H1 (cell line): ENCODE data around the gene TNFAIP2. TPM values are rescaled to one million over a fixed set of nuclear protein-coding genes. Genes with fewer than 3 reads are reported as not detected.

Experiments used
- CTCF ChIA-PET: fragments of 300-600 bp; sonication (Branson Sonifier 250); formaldehyde crosslinking; loops from one replicate; lab custom pipeline; 2021; ENCODE audit not compliant: partially characterized antibody; lab: Charles Lee
- POLR2A ChIA-PET: fragments of 300-600 bp; sonication (Branson Sonifier 250); formaldehyde crosslinking; loops from one replicate; lab custom pipeline; 2021; ENCODE audit warnings: inconsistent platforms; ENCODE audit not compliant: partially characterized antibody; lab: Charles Lee
- DNase-seq, 2 experiments: peaks; one replicate each; pipeline versions ENCODE4 v3.0.0 to v3.0.0-alpha.2; 2010 to 2022; ENCODE audit warnings: low spot score in 2 of 2, low read depth in 1 of 2, mixed read lengths in 1 of 2
- FAIRE-seq: peaks from 2 replicates; lab custom pipeline; 2011; peaks lifted over from hg19 to GRCh38; lab: Jason Lieb, UNC
- H2AFZ ChIP-seq: 2 replicates; pipeline ENCODE4 v1.8.1; 2012; ENCODE audit warnings: low read length, inconsistent platforms
- H2AK5ac ChIP-seq: 2 replicates; pipeline ENCODE4 v1.6.1; 2013; ENCODE audit warnings: low read depth, low read length
- H2BK120ac ChIP-seq: replicated peaks from 2 replicates; pipeline ENCODE3; 2013; ENCODE audit warnings: low read depth, low read length, inconsistent platforms
- H2BK12ac ChIP-seq: 2 replicates; pipeline ENCODE4 v1.6.1; 2013; ENCODE audit warnings: low read depth, low read length
- H2BK15ac ChIP-seq: 2 replicates; pipeline ENCODE4 v1.6.1; 2013; ENCODE audit warnings: low read length
- H2BK20ac ChIP-seq: 2 replicates; pipeline ENCODE4 v1.6.1; 2013; ENCODE audit warnings: low read length
- H2BK5ac ChIP-seq: 2 replicates; pipeline ENCODE4 v1.6.1; 2013; ENCODE audit warnings: low read depth, low read length
- H3K14ac ChIP-seq: 2 replicates; pipeline ENCODE4 v1.6.1; 2013; ENCODE audit warnings: inconsistent platforms; ENCODE audit not compliant: insufficient read length
- H3K18ac ChIP-seq: 2 replicates; pipeline ENCODE4 v1.6.1; 2013; ENCODE audit warnings: low read length; ENCODE audit errors: extremely low read depth
- H3K23ac ChIP-seq: 2 replicates; pipeline ENCODE4 v1.6.1; 2013; ENCODE audit warnings: inconsistent platforms; ENCODE audit not compliant: insufficient read length
- H3K23me2 ChIP-seq: 2 replicates; pipeline ENCODE4 v1.6.1; 2013; ENCODE audit warnings: low read depth, low read length
- H3K27ac ChIP-seq: 2 replicates; pipeline ENCODE4 v1.6.1; 2011; ENCODE audit warnings: low read depth, low read length, inconsistent platforms
- H3K27me3 ChIP-seq, 4 experiments: replicated peaks in 1 of 4; 1 replicate in 1 of 4; 2 replicates in 3 of 4; pipeline versions ENCODE4 v1.6.1 to v1.8.1; 2011 to 2013; ENCODE audit warnings: low read length in 3 of 4, mild to moderate bottlenecking in 3 of 4, inconsistent platforms in 2 of 4, mixed read lengths in 2 of 4, moderate library complexity in 1 of 4; ENCODE audit not compliant: control insufficient read depth in 3 of 4, insufficient read depth in 3 of 4; ENCODE audit errors: extremely low read depth in 1 of 4
- H3K36me3 ChIP-seq, 4 experiments: 2 replicates each; pipeline versions ENCODE4 v1.6.1 to v1.8.1; 2011 to 2013; ENCODE audit warnings: mild to moderate bottlenecking in 4 of 4, low read length in 3 of 4, moderate library complexity in 2 of 4, control low read depth in 1 of 4, inconsistent platforms in 1 of 4; ENCODE audit not compliant: insufficient read depth in 4 of 4, control insufficient read depth in 2 of 4
- H3K4ac ChIP-seq: replicated peaks from 2 replicates; pipeline ENCODE3; 2013; ENCODE audit warnings: low read length, low read depth, mixed read lengths, inconsistent platforms; ENCODE audit not compliant: insufficient read length
- H3K4me1 ChIP-seq, 4 experiments: replicated peaks in 1 of 4; 1 replicate in 1 of 4; 2 replicates in 3 of 4; pipeline versions ENCODE4 v1.6.1 to v1.8.1; 2011 to 2013; ENCODE audit warnings: low read length in 3 of 4, inconsistent platforms in 2 of 4, mixed read lengths in 1 of 4; ENCODE audit not compliant: insufficient read depth in 4 of 4, control insufficient read depth in 3 of 4
- H3K4me2 ChIP-seq, 2 experiments: 2 replicates each; pipeline versions ENCODE4 v1.6.1 to v1.8.1; 2011 to 2013; ENCODE audit warnings: low read depth in 2 of 2, low read length in 2 of 2, control low read depth in 1 of 2, inconsistent platforms in 1 of 2, mild to moderate bottlenecking in 1 of 2; ENCODE audit not compliant: insufficient read depth in 1 of 2
- H3K4me3 ChIP-seq, 4 experiments: fragments of 200-600, 300-600 bp in 1 of 4; sonication (generic), shearing (Covaris generic), sonication (Bioruptor Twin) in 1 of 4; 2 replicates each; pipeline versions ENCODE4 v1.5.1 to v1.8.1; 2011 to 2016; ENCODE audit warnings: low read length in 4 of 4, low read depth in 3 of 4, control low read depth in 2 of 4, inconsistent platforms in 2 of 4, mild to moderate bottlenecking in 2 of 4, mixed read lengths in 1 of 4, moderate library complexity in 1 of 4; ENCODE audit not compliant: insufficient read depth in 2 of 4; ENCODE audit errors: extremely low read depth in 1 of 4
- H3K56ac ChIP-seq: replicated peaks from 2 replicates; pipeline ENCODE3; 2013; ENCODE audit warnings: low read depth, mild to moderate bottlenecking, mixed read lengths, low read length, inconsistent platforms; ENCODE audit not compliant: insufficient read length
- H3K79me1 ChIP-seq: 2 replicates; pipeline ENCODE4 v1.6.1; 2013; ENCODE audit warnings: low read depth, low read length, control low read depth
- H3K79me2 ChIP-seq, 2 experiments: 2 replicates each; pipeline versions ENCODE4 v1.6.1 to v1.8.1; 2012 to 2013; ENCODE audit warnings: low read length in 2 of 2, mild to moderate bottlenecking in 2 of 2, inconsistent platforms in 1 of 2; ENCODE audit not compliant: insufficient read depth in 2 of 2, control insufficient read depth in 1 of 2
- H3K9ac ChIP-seq, 4 experiments: replicated peaks in 1 of 4; 1 replicate in 1 of 4; 2 replicates in 3 of 4; pipeline versions ENCODE4 v1.6.1 to v1.8.1; 2011 to 2013; ENCODE audit warnings: low read depth in 3 of 4, low read length in 3 of 4, control low read depth in 2 of 4, mild to moderate bottlenecking in 2 of 4, moderate library complexity in 2 of 4, inconsistent platforms in 1 of 4; ENCODE audit errors: extremely low read depth in 1 of 4
- H3K9me3 ChIP-seq, 2 experiments: 2 replicates each; pipeline versions ENCODE4 v1.6.1 to v1.8.1; 2012 to 2013; ENCODE audit warnings: mild to moderate bottlenecking in 2 of 2, moderate library complexity in 2 of 2, control low read depth in 1 of 2, inconsistent platforms in 1 of 2, low read depth in 1 of 2, low read length in 1 of 2, mixed read lengths in 1 of 2; ENCODE audit not compliant: insufficient read depth in 2 of 2
- H4K20me1 ChIP-seq, 2 experiments: replicated peaks in 1 of 2; 2 replicates each; pipeline versions ENCODE3 to v1.8.1; 2011 to 2013; ENCODE audit warnings: inconsistent platforms in 2 of 2, low read length in 2 of 2, mild to moderate bottlenecking in 1 of 2; ENCODE audit not compliant: insufficient read depth in 2 of 2, control insufficient read depth in 1 of 2
- H4K5ac ChIP-seq: 2 replicates; pipeline ENCODE4 v1.6.1; 2013; ENCODE audit warnings: low read length, low read depth, mixed read lengths, inconsistent platforms; ENCODE audit not compliant: insufficient read length
- H4K8ac ChIP-seq: 2 replicates; pipeline ENCODE4 v1.8.0; 2013; ENCODE audit warnings: mild to moderate bottlenecking, moderate library complexity, low read length, inconsistent platforms; ENCODE audit not compliant: insufficient read depth; ENCODE audit errors: extremely low read depth
- H4K91ac ChIP-seq: replicated peaks from 2 replicates; pipeline ENCODE3; 2013; ENCODE audit warnings: low read length, mixed read lengths, inconsistent platforms; ENCODE audit not compliant: insufficient read length
- ASH2L ChIP-seq: fragments of 200-600, 300-600 bp; sonication (generic); IDR thresholded peaks from one replicate; pipeline ENCODE4 v1.7.1; 2017; ENCODE audit warnings: low read length
- KDM5A ChIP-seq: fragments of 200-600 bp; IDR thresholded peaks from 2 replicates; pipeline ENCODE4 v1.7.1; 2012; ENCODE audit warnings: mild to moderate bottlenecking, low read length, inconsistent platforms, mixed read lengths
- SIN3A ChIP-seq, 2 experiments: IDR thresholded peaks in 1 of 2; conservative IDR thresholded peaks in 1 of 2; 2 replicates each; pipeline ENCODE4 v1.6.1; 2011 to 2012; ENCODE audit warnings: low read length in 2 of 2, improper control_type of control experiment in 1 of 2, low read depth in 1 of 2, mild to moderate bottlenecking in 1 of 2
- SUZ12 ChIP-seq: fragments of 200-600 bp; sonication (generic); IDR thresholded peaks from 2 replicates; pipeline ENCODE4 v1.6.1; 2012; ENCODE audit warnings: mild to moderate bottlenecking, inconsistent platforms, low read length, moderate library complexity, mixed read lengths
- WGBS, 2 experiments: shearing (Covaris generic) in 1 of 2; methylation state at CpG; one replicate each; pipeline versions ENCODE4 v1.1.6 to v1.1.7; 2013 to 2015; ENCODE audit warnings: low lambda C conversion rate in 2 of 2, mixed read lengths in 2 of 2, inconsistent platforms in 1 of 2, low coverage in 1 of 2, missing lambda C conversion rate in 1 of 2; ENCODE audit not compliant: insufficient replicate concordance in 2 of 2, insufficient coverage in 1 of 2, insufficient read length in 1 of 2; ENCODE audit errors: extremely low coverage in 1 of 2, missing lambda C conversion rate in 1 of 2; 5-methylcytosine and 5-hydroxymethylcytosine counted together
- polyA plus RNA-seq, 7 experiments: library from polyadenylated mRNA; depleted of rRNA in 3 of 7; stranded (reverse) in 5 of 7; unstranded in 2 of 7; fragments of >200 nt in 5 of 7; fragments of 200-250 nt in 2 of 7; gene quantifications; 1 replicate in 5 of 7; 2 replicates in 1 of 7; 4 replicates in 1 of 7; pipeline versions ENCODE4 v1.2.1 to v1.2.3, GENCODE V29; 2011 to 2013; ENCODE audit warnings: missing spikeins in 2 of 7, mixed read lengths in 2 of 7
- total RNA-seq: library from RNA; stranded (reverse); fragmentation: NEBNext Ultra II Directional; extraction: Animal tissue kit (Norgen Biotek cat#: 25700); gene quantifications from 2 replicates; pipeline ENCODE4 v1.2.1, GENCODE V29; 2021
- TF ChIP-seq, protein P1 (sequence below): IDR thresholded peaks from 2 replicates; pipeline ENCODE4 v1.6.1; 2012; ENCODE audit warnings: inconsistent platforms
- TF ChIP-seq, protein P2 (sequence below): IDR thresholded peaks from 2 replicates; pipeline ENCODE4 v1.6.1; 2012; ENCODE audit warnings: inconsistent platforms

TNFAIP2 gene
- total and polyA plus RNA-seq, 2 of the 8 experiments (the other 6 are each of a cell fraction or from before 2014, with no cell fraction given), result 28.3 to 34.5 TPM

DNA sequence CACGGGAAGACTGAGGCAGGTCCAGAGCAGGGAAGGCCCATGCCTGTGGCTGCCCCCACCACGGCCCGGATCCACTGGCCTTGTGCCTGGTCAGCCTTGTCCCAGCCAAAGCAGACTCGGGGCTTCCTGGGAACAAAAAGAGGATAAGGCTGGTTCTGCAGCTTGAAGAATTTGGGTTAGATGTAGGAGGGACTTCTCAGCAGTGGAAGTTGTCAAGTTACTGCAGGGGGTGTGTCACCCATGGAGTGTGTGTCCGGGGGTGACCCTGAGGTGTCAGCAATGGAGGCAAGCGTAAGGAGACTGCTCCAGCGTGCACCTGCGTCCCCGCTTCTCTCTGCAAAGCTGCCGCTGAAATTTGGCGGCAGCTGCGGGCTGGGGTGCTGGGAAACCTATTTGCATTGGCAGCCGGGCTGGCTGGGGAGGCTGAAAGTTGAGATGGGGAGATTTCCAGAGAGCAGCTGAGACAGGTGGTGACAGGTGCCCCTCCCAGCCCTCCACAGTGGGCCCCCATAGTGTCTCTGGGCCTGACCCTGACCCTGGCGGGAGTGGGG is 12.5 kb upstream of the TNFAIP2 start:
- H3K9ac ChIP-seq, result no peak overlapping the region

More for the DNA sequence above, 12.5 kb upstream of the TNFAIP2 start:
- peak overlapping the region; percentile 83; the same call in 1 of the 2 replicates for H2BK5ac ChIP-seq
- no peaks in the 10 kb centered on the region for H4K20me1 ChIP-seq
- no peak overlapping the region for H4K5ac ChIP-seq
- H2BK15ac ChIP-seq, result peak overlapping the region; percentile 92; the same call in 1 of the 2 replicates
- TF ChIP-seq ASH2L, result no peak
- TF ChIP-seq SUZ12, result no peak
- TF ChIP-seq SIN3A (conservative IDR thresholded peaks at IDR 0.05 in 1 of 2, IDR thresholded peaks at IDR 0.05 in 1 of 2; ENCODE audit: low read depth in 1 of 2, low read length in 2 of 2), result 0 out of 4 replicates have a peak, but pooled peaks of 1 of the 2 experiments have one; percentile 35
- TF ChIP-seq, protein P1, sequence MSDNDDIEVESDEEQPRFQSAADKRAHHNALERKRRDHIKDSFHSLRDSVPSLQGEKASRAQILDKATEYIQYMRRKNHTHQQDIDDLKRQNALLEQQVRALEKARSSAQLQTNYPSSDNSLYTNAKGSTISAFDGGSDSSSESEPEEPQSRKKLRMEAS, result peak; percentile 37; the same call in 1 of the 2 replicates
- TF ChIP-seq KDM5A, result no peak
- TF ChIP-seq, protein P2, sequence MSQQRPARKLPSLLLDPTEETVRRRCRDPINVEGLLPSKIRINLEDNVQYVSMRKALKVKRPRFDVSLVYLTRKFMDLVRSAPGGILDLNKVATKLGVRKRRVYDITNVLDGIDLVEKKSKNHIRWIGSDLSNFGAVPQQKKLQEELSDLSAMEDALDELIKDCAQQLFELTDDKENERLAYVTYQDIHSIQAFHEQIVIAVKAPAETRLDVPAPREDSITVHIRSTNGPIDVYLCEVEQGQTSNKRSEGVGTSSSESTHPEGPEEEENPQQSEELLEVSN, result peak; percentile 79; the same call in 1 of the 2 replicates
- peak overlapping the region; percentile 87; the same call in 1 of the 2 replicates for H2BK12ac ChIP-seq
- no peak overlapping the region for H3K23ac ChIP-seq
- H4K91ac ChIP-seq, result peak overlapping the region; percentile 98
- H3K4ac ChIP-seq, result peak overlapping the region; percentile 94
- H3K79me1 ChIP-seq, result no peaks in the 10 kb centered on the region
- H3K56ac ChIP-seq, result no peak overlapping the region
- peaks cover 0 to 4% (median 0%) of the 10 kb centered on the region in 4 experiments; a peak in 3 of 7 replicates for H3K27me3 ChIP-seq
- H2AK5ac ChIP-seq, result peak overlapping the region; percentile 70; the same call in 1 of the 2 replicates
- peak overlapping the region; percentile 53 to 64; a peak in 3 of 4 replicates for H3K4me2 ChIP-seq
- peak overlapping the region; percentile 97; the same call in 1 of the 2 replicates for H2BK20ac ChIP-seq
- no peak overlapping the region; the same call in 1 of the 2 replicates for H4K8ac ChIP-seq
- no peak overlapping the region for H3K27ac ChIP-seq
- H3K18ac ChIP-seq, result peak overlapping the region; percentile 81
- H2BK120ac ChIP-seq, result peak overlapping the region; percentile 84
- H3K4me1 ChIP-seq, result peaks cover 12 to 44% (median 36%) of the 10 kb centered on the region in 4 experiments
- no peak for FAIRE-seq
- H3K4me3 ChIP-seq, result peak overlapping the region in 2 of 4 experiments; percentile 5 to 45; a peak in 4 of 8 replicates
- WGBS, 2 experiments, result 34% methylated on average over 14 of the region's 14 CpGs; no CpG with 5 or more reads in 1 of the 2 experiments
- no peaks in the 10 kb centered on the region; the same call in 1 of the 2 replicates for H3K23me2 ChIP-seq
- DNase-seq, result no peak
- no peaks in the 10 kb centered on the region for H3K9me3 ChIP-seq
- H3K36me3 ChIP-seq, result no peaks in the 10 kb centered on the region
- H2AFZ ChIP-seq, result no peak overlapping the region
- H3K14ac ChIP-seq, result no peak overlapping the region
- CTCF ChIA-PET, result interaction anchor here (0.7 to 1.7 kb wide), 15 partner anchors 8 to 182 kb away, joined by 3 to 6 read pairs (median 3); no protein-coding TSS in a partner anchor
- no peaks in the 10 kb centered on the region for H3K79me2 ChIP-seq
- POLR2A ChIA-PET, result interaction anchor here (0.6 to 1.7 kb wide), 6 partner anchors 7 to 223 kb away, joined by 3 to 9 read pairs (median 4); partner anchors contain the start of gene EIF5
